Liver (tissue), 9 donors: ENCODE data around the gene SEMA6B. TPM values are rescaled to one million over a fixed set of nuclear protein-coding genes. Genes with fewer than 3 reads are reported as not detected.

Experiments
- DNase-seq: peaks from one replicate; pipeline ENCODE4 v3.0.0-alpha.2; 2017; ENCODE audit warnings: low spot score
- H3K27ac ChIP-seq, 2 donors: one replicate each; pipeline ENCODE4 v1.7.0; 2013; ENCODE audit warnings: inconsistent platforms in 2 of 2, low read length in 2 of 2, control low read depth in 1 of 2, low read depth in 1 of 2, mild to moderate bottlenecking in 1 of 2
- H3K27me3 ChIP-seq, 4 donors: one replicate each; pipeline versions ENCODE4 v1.6.1 to v1.7.0; 2013; ENCODE audit warnings: low read length in 3 of 4, inconsistent platforms in 1 of 4, mild to moderate bottlenecking in 1 of 4, moderate library complexity in 1 of 4; ENCODE audit not compliant: control insufficient read depth in 4 of 4, insufficient read depth in 4 of 4
- H3K36me3 ChIP-seq, 4 donors: one replicate each; pipeline versions ENCODE4 v1.6.1 to v1.7.0; 2013; ENCODE audit warnings: low read length in 3 of 4, mild to moderate bottlenecking in 3 of 4, low read depth in 1 of 4, moderate library complexity in 1 of 4; ENCODE audit not compliant: control insufficient read depth in 4 of 4, insufficient read depth in 3 of 4
- H3K4me1 ChIP-seq, 4 donors: one replicate each; pipeline versions ENCODE4 v1.6.1 to v1.7.0; 2013; ENCODE audit warnings: low read length in 3 of 4, mild to moderate bottlenecking in 3 of 4, moderate library complexity in 1 of 4; ENCODE audit not compliant: control insufficient read depth in 4 of 4, insufficient read depth in 4 of 4
- H3K4me3 ChIP-seq, 3 donors: one replicate each; pipeline versions ENCODE4 v1.6.1 to v1.7.0; 2013; ENCODE audit warnings: low read length in 3 of 3, control low read depth in 1 of 3, low read depth in 1 of 3, mild to moderate bottlenecking in 1 of 3
- H3K9ac ChIP-seq, 2 donors: one replicate each; pipeline ENCODE4 v1.7.0; 2013; ENCODE audit warnings: low read length in 2 of 2, mild to moderate bottlenecking in 2 of 2, moderate library complexity in 2 of 2, control low read depth in 1 of 2, low read depth in 1 of 2
- H3K9me3 ChIP-seq, 4 donors: one replicate each; pipeline versions ENCODE4 v1.6.1 to v1.7.0; 2013; ENCODE audit warnings: low read length in 3 of 4; ENCODE audit not compliant: control insufficient read depth in 4 of 4
- FOXA1 ChIP-seq: IDR thresholded peaks from 2 replicates; pipeline ENCODE4 v1.6.1; 2016; ENCODE audit warnings: antibody characterized with exemption
- FOXA2 ChIP-seq: IDR thresholded peaks from 2 replicates; pipeline ENCODE4 v1.6.1; 2016; ENCODE audit warnings: antibody characterized with exemption
- GABPA ChIP-seq, 2 donors: IDR thresholded peaks in 1 of 2; conservative IDR thresholded peaks in 1 of 2; 2 replicates each; pipeline ENCODE4 v1.6.1; 2016; ENCODE audit warnings: antibody characterized with exemption in 2 of 2, mild to moderate bottlenecking in 1 of 2, moderate library complexity in 1 of 2
- HNF4A ChIP-seq, 2 donors: conservative IDR thresholded peaks; 2 replicates each; pipeline ENCODE4 v1.6.1; 2016; ENCODE audit warnings: antibody characterized with exemption in 2 of 2, mild to moderate bottlenecking in 2 of 2
- JUND ChIP-seq, 2 donors: IDR thresholded peaks; 2 replicates each; pipeline ENCODE4 v1.6.1; 2016; ENCODE audit warnings: antibody characterized with exemption in 2 of 2
- NR2F2 ChIP-seq: IDR thresholded peaks from 2 replicates; pipeline ENCODE4 v1.6.1; 2016; ENCODE audit warnings: antibody characterized with exemption
- RAD21 ChIP-seq, 2 donors: IDR thresholded peaks; 2 replicates each; pipeline ENCODE4 v1.6.1; 2016; ENCODE audit warnings: antibody characterized with exemption in 2 of 2, mild to moderate bottlenecking in 2 of 2
- RXRA ChIP-seq, 2 donors: IDR thresholded peaks; 2 replicates each; pipeline ENCODE4 v1.6.1; 2017 to 2018; ENCODE audit warnings: antibody characterized with exemption in 2 of 2, mild to moderate bottlenecking in 1 of 2
- SP1 ChIP-seq: IDR thresholded peaks from 2 replicates; pipeline ENCODE4 v1.6.1; 2018; ENCODE audit warnings: antibody characterized with exemption, mild to moderate bottlenecking
- TAF1 ChIP-seq: conservative IDR thresholded peaks from 2 replicates; pipeline ENCODE4 v1.6.1; 2016; ENCODE audit warnings: antibody characterized with exemption, mild to moderate bottlenecking
- YY1 ChIP-seq: IDR thresholded peaks from 2 replicates; pipeline ENCODE4 v1.6.1; 2016; ENCODE audit warnings: antibody characterized with exemption, mild to moderate bottlenecking
- WGBS: extraction: QIAGEN DNeasy Blood & Tissue Kit; methylation state at CpG from one replicate; pipeline ENCODE4 v1.1.7; 2013; 5-methylcytosine and 5-hydroxymethylcytosine counted together
- polyA plus RNA-seq, 2 donors: library from polyadenylated mRNA; stranded (reverse) in 1 of 2; unstranded in 1 of 2; fragments of 200-250 nt in 1 of 2; fragments of >200 nt in 1 of 2; fragmentation: Nextera tagmentation in 1 of 2; extraction: Ambion mirVana in 1 of 2; gene quantifications; one replicate each; pipeline versions ENCODE4 v1.2.1 to v1.2.3, GENCODE V29; 2013 to 2015
- total RNA-seq, 2 donors: library from RNA; depleted of rRNA; stranded (reverse); fragments of >200 nt; gene quantifications; one replicate each; pipeline ENCODE4 v1.2.3, GENCODE V29; 2014
- TF ChIP-seq, protein P1 (sequence below): IDR thresholded peaks from 2 replicates; pipeline ENCODE4 v1.6.1; 2016; ENCODE audit warnings: antibody characterized with exemption, mild to moderate bottlenecking
- TF ChIP-seq, protein P2 (sequence below): fragments of 150-350 bp; IDR thresholded peaks from 2 replicates; pipeline ENCODE4 v1.5.1; 2017; ENCODE audit warnings: improper control_type of control experiment, low read depth, low read length; ENCODE audit not compliant: missing input control
- TF ChIP-seq, protein P3 (sequence below): IDR thresholded peaks from 2 replicates; pipeline ENCODE4 v1.6.1; 2016; ENCODE audit warnings: antibody characterized with exemption
- donor health status: healthy.
- donor health status: healthy.
- donor health status: healthy.
- donor health status: healthy.
- donor health status: healthy.

The SEMA6B gene
- total and polyA plus RNA-seq, 4 donors, result 0.58 to 3.2 (median 2.9) TPM

DNA sequence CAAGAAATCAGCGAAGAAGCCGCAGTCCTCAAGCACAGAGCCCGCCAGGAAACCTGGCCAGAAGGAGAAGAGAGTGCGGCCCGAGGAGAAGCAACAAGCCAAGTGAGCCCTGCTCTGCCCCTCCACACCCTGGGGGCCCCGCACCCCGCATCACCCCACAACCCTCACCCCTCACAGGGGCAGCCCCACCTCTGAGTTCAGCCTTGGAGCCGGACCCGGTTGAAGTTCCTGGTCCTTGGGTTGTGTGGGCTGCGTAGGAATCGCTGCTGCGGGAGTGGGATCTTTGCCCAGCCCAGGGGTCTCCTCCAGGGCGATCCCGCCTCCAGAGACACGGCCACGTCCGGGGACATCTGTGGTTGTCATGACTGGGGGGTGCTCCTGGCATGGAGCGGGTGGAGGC, 63.2 kb downstream of the SEMA6B start:
- no peak overlapping the region for H3K27ac ChIP-seq
- no peak for DNase-seq
- H3K4me1 ChIP-seq, result no peaks in the 10 kb centered on the region
- no peak overlapping the region for H3K4me3 ChIP-seq
- 94% methylated on average over 18 of the region's 18 CpGs for WGBS
- H3K36me3 ChIP-seq, result peaks cover 4 to 50% (median 16%) of the 10 kb centered on the region in 4 donors
- TF ChIP-seq RXRA (IDR thresholded peaks at IDR 0.05) (no peak), FOXA2 (no peak), TAF1 (no peak), SP1 (no peak), NR2F2 (no peak), JUND (IDR thresholded peaks at IDR 0.05) (no peak), FOXA1 (no peak), HNF4A (conservative IDR thresholded peaks at IDR 0.05) (no peak), YY1 (no peak)
- TF ChIP-seq, protein P1, sequence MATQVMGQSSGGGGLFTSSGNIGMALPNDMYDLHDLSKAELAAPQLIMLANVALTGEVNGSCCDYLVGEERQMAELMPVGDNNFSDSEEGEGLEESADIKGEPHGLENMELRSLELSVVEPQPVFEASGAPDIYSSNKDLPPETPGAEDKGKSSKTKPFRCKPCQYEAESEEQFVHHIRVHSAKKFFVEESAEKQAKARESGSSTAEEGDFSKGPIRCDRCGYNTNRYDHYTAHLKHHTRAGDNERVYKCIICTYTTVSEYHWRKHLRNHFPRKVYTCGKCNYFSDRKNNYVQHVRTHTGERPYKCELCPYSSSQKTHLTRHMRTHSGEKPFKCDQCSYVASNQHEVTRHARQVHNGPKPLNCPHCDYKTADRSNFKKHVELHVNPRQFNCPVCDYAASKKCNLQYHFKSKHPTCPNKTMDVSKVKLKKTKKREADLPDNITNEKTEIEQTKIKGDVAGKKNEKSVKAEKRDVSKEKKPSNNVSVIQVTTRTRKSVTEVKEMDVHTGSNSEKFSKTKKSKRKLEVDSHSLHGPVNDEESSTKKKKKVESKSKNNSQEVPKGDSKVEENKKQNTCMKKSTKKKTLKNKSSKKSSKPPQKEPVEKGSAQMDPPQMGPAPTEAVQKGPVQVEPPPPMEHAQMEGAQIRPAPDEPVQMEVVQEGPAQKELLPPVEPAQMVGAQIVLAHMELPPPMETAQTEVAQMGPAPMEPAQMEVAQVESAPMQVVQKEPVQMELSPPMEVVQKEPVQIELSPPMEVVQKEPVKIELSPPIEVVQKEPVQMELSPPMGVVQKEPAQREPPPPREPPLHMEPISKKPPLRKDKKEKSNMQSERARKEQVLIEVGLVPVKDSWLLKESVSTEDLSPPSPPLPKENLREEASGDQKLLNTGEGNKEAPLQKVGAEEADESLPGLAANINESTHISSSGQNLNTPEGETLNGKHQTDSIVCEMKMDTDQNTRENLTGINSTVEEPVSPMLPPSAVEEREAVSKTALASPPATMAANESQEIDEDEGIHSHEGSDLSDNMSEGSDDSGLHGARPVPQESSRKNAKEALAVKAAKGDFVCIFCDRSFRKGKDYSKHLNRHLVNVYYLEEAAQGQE, result no peak
- no peaks in the 10 kb centered on the region for H3K27me3 ChIP-seq
- no peak overlapping the region for H3K9ac ChIP-seq
- no peaks in the 10 kb centered on the region for H3K9me3 ChIP-seq

DNA sequence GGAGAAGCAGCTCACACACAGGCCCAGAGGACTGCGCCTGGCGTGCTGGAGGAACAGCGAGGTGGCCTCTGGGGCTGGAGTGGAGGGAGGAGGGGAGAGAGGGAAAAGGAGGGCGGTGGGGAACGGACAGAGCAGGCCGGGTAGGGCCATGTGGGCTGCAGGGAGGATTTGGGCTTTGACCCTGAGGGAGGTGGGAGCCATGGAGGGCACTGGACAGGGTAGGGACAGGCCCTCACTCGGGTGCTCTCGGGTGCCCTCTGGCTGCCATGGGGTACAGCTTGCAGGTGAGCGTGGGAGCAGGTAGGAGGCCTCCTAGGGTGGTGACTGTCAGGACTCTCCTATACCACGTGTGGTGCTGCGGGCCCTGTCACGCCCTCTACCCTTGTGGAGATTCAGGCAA, 64.0 kb downstream of the SEMA6B start:
- WGBS, result 87% methylated on average over 12 of the region's 12 CpGs
- no peak for DNase-seq
- peaks cover 3 to 46% (median 14%) of the 10 kb centered on the region in 4 donors for H3K36me3 ChIP-seq
- no peak overlapping the region for H3K27ac ChIP-seq
- TF ChIP-seq, protein P2, sequence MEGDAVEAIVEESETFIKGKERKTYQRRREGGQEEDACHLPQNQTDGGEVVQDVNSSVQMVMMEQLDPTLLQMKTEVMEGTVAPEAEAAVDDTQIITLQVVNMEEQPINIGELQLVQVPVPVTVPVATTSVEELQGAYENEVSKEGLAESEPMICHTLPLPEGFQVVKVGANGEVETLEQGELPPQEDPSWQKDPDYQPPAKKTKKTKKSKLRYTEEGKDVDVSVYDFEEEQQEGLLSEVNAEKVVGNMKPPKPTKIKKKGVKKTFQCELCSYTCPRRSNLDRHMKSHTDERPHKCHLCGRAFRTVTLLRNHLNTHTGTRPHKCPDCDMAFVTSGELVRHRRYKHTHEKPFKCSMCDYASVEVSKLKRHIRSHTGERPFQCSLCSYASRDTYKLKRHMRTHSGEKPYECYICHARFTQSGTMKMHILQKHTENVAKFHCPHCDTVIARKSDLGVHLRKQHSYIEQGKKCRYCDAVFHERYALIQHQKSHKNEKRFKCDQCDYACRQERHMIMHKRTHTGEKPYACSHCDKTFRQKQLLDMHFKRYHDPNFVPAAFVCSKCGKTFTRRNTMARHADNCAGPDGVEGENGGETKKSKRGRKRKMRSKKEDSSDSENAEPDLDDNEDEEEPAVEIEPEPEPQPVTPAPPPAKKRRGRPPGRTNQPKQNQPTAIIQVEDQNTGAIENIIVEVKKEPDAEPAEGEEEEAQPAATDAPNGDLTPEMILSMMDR, result peak; percentile 11
- TF ChIP-seq GABPA (IDR thresholded peaks at IDR 0.05 in 1 of 2, conservative IDR thresholded peaks at IDR 0.05 in 1 of 2), result no peak
- no peak overlapping the region for H3K9ac ChIP-seq
- H3K27me3 ChIP-seq, result no peaks in the 10 kb centered on the region
- H3K4me1 ChIP-seq, result no peaks in the 10 kb centered on the region
- no peak overlapping the region for H3K4me3 ChIP-seq
- no peaks in the 10 kb centered on the region for H3K9me3 ChIP-seq

DNA sequence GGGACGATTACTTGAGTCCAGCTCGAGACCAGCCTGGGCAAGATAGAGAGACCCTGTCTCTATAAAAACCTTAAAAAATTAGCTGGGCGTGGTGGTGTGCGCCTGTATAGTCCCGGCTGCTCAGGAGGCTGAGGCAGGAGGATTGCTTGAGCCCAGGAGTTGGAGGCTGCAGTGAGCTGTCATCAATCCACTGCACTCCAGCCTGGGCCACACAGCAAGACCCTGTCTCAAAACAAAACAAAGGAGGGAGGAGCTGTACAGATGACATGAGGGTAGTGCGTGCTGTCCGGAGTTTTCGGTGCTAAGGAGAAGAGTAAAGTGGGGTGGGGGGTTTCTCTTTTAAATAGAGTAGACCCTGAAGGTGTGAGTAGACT, 64.8 kb downstream of the SEMA6B start:
- H3K4me3 ChIP-seq, result no peak overlapping the region
- no peak overlapping the region for H3K9ac ChIP-seq
- H3K4me1 ChIP-seq, result no peaks in the 10 kb centered on the region
- DNase-seq, result no peak
- no peak overlapping the region for H3K27ac ChIP-seq
- no peaks in the 10 kb centered on the region for H3K27me3 ChIP-seq
- whole genome bisulfite sequencing, result 98% methylated on average over 8 of the region's 8 CpGs
- no peaks in the 10 kb centered on the region for H3K9me3 ChIP-seq
- TF ChIP-seq JUND (IDR thresholded peaks at IDR 0.05) (no peak), RAD21 (IDR thresholded peaks at IDR 0.05) (no peak), FOXA1 (no peak)
- TF ChIP-seq, protein P1, result no peak
- TF ChIP-seq, protein P3, sequence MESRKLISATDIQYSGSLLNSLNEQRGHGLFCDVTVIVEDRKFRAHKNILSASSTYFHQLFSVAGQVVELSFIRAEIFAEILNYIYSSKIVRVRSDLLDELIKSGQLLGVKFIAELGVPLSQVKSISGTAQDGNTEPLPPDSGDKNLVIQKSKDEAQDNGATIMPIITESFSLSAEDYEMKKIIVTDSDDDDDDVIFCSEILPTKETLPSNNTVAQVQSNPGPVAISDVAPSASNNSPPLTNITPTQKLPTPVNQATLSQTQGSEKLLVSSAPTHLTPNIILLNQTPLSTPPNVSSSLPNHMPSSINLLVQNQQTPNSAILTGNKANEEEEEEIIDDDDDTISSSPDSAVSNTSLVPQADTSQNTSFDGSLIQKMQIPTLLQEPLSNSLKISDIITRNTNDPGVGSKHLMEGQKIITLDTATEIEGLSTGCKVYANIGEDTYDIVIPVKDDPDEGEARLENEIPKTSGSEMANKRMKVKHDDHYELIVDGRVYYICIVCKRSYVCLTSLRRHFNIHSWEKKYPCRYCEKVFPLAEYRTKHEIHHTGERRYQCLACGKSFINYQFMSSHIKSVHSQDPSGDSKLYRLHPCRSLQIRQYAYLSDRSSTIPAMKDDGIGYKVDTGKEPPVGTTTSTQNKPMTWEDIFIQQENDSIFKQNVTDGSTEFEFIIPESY, result no peak
- H3K36me3 ChIP-seq, result peaks cover 3 to 48% (median 15%) of the 10 kb centered on the region in 4 donors
